K562 (cell line): ENCODE data around the gene ESPL1. TPM values are rescaled to one million over a fixed set of nuclear protein-coding genes. Genes with fewer than 3 reads are reported as not detected.

ENCODE experiments used
- ARID1B ChIP-seq: fragments of 450-650 bp; IDR thresholded peaks from 2 replicates; pipeline ENCODE4 v1.6.1; 2016; ENCODE audit warnings: antibody characterized with exemption, mild to moderate bottlenecking, inconsistent platforms
- ARID4B ChIP-seq: sonication (generic); formaldehyde crosslinking; IDR thresholded peaks from 2 replicates; pipeline ENCODE4 v1.8.0; 2022; ENCODE audit warnings: mild to moderate bottlenecking, missing genetic modification reagents
- BCOR ChIP-seq: fragments of 450-650 bp; IDR thresholded peaks from 2 replicates; pipeline ENCODE4 v1.6.1; 2016
- E2F3 ChIP-seq: fragments of 250-450 bp; sonication (Bioruptor Pico); IDR thresholded peaks from 2 replicates; pipeline ENCODE4 v1.4.0; 2020; ENCODE audit warnings: mild to moderate bottlenecking
- HDAC2 ChIP-seq: fragments of 450-650 bp; IDR thresholded peaks from 2 replicates; pipeline ENCODE4 v1.6.1; 2016; ENCODE audit warnings: mild to moderate bottlenecking
- KAT7 ChIP-seq: sonication (generic); formaldehyde crosslinking; IDR thresholded peaks from 2 replicates; pipeline ENCODE4 v1.8.0; 2022; ENCODE audit warnings: missing genetic modification reagents, mild to moderate bottlenecking, borderline replicate concordance
- KDM5B ChIP-seq: fragments of 200-600 bp; sonication (generic); IDR thresholded peaks from 2 replicates; pipeline ENCODE4 v1.6.1; 2012; ENCODE audit warnings: low read depth, mild to moderate bottlenecking, moderate library complexity, low read length, control low read depth, inconsistent platforms; ENCODE audit not compliant: insufficient replicate concordance
- MAZ ChIP-seq, 2 experiments: fragments of 450-650 bp in 1 of 2; sonication (generic) in 1 of 2; formaldehyde crosslinking; IDR thresholded peaks in 1 of 2; conservative IDR thresholded peaks in 1 of 2; 2 replicates each; pipeline versions ENCODE4 v1.4.0 to v1.5.0; 2020; ENCODE audit warnings: mild to moderate bottlenecking in 1 of 2, missing genetic modification reagents in 1 of 2
- MNT ChIP-seq, 2 experiments: fragments of 450-650 bp; conservative IDR thresholded peaks; 2 replicates each; pipeline ENCODE4 v1.6.1; 2017; ENCODE audit warnings: mild to moderate bottlenecking in 2 of 2, moderate library complexity in 2 of 2
- NEUROD1 ChIP-seq: fragments of 150-350 bp; IDR thresholded peaks from 2 replicates; pipeline ENCODE4 v1.6.1; 2014; ENCODE audit warnings: borderline replicate concordance, low read length, low read depth; ENCODE audit not compliant: partially characterized antibody
- NRF1 ChIP-seq, 2 experiments: fragments of 450-650 bp; IDR thresholded peaks in 1 of 2; conservative IDR thresholded peaks in 1 of 2; 2 replicates each; pipeline ENCODE4 v1.6.1; 2014; ENCODE audit warnings: mild to moderate bottlenecking in 2 of 2
- SMAD2 ChIP-seq: fragments of 150-350 bp; IDR thresholded peaks from 2 replicates; pipeline ENCODE4 v1.6.1; 2014; ENCODE audit warnings: low read depth, mild to moderate bottlenecking, low read length
- SREBF2 ChIP-seq: sonication (generic); formaldehyde crosslinking; IDR thresholded peaks from 2 replicates; pipeline ENCODE4 v1.4.0; 2020; ENCODE audit warnings: mild to moderate bottlenecking, missing genetic modification reagents
- TFAP4 ChIP-seq: sonication (generic); formaldehyde crosslinking; IDR thresholded peaks from 2 replicates; pipeline ENCODE4 v1.8.0; 2022; ENCODE audit warnings: missing genetic modification reagents, mild to moderate bottlenecking, moderate library complexity, borderline replicate concordance
- TSHZ1 ChIP-seq: fragments of 250-450 bp; sonication (Bioruptor Pico); IDR thresholded peaks from 2 replicates; pipeline ENCODE4 v1.4.0; 2020; ENCODE audit warnings: mild to moderate bottlenecking, moderate library complexity
- polyA plus RNA-seq, 8 experiments: library from polyadenylated mRNA; depleted of rRNA in 4 of 8; stranded (reverse) in 5 of 8; unstranded in 3 of 8; fragments of >200 nt; fragmentation: Nextera tagmentation in 2 of 8; fragmentation: Illumina TruSeq in 1 of 8; extraction: Ambion mirVana in 2 of 8; extraction: Trizol in 1 of 8; gene quantifications; 2 replicates each; pipeline versions ENCODE4 v1.2.1 to v1.2.3, GENCODE V29; 2011 to 2014; ENCODE audit warnings: inconsistent platforms in 1 of 8, missing spikeins in 1 of 8
- total RNA-seq, 7 experiments: library from RNA; depleted of rRNA in 6 of 7; stranded (reverse); fragments of >200 nt in 6 of 7; fragmentation: Illumina TruSeq in 2 of 7; extraction: Trizol in 2 of 7; gene quantifications; 2 replicates each; pipeline versions ENCODE4 v1.2.1 to v1.2.3, GENCODE V29; 2011 to 2021; ENCODE audit warnings: low replicate concordance in 1 of 7

Gene ESPL1
- total and polyA plus RNA-seq, 9 of the 15 experiments (the other 6 are each of a cell fraction or from before 2014, with no cell fraction given): 1.2 to 55.0 (median 18.7) TPM

- TF ChIP-seq KAT7 (CRISPR knock-in tag) (0 out of 2 replicates have a peak, but pooled peaks have one; percentile 47), TSHZ1 (no peak), NRF1 (conservative IDR thresholded peaks at IDR 0.05 in 1 of 2, IDR thresholded peaks at IDR 0.05 in 1 of 2) (0 out of 4 replicates have a peak, but pooled peaks of 1 of the 2 experiments have one; percentile 33), NEUROD1 (no peak), MAZ (CRISPR knock-in tag; conservative IDR thresholded peaks at IDR 0.05 in 1 of 2, IDR thresholded peaks at IDR 0.05 in 1 of 2) (no peak), ARID1B (peak; percentile 15; the same call in 1 of the 2 replicates), MNT (conservative IDR thresholded peaks at IDR 0.05) (peak; percentile 49 to 75), BCOR (0 out of 2 replicates have a peak, but pooled peaks have one; percentile 5), SMAD2 (no peak), ARID4B (CRISPR knock-in tag) (peak; percentile 14; the same call in 1 of the 2 replicates), TFAP4 (CRISPR knock-in tag) (peak; percentile 50), SREBF2 (CRISPR knock-in tag) (no peak), E2F3 (CRISPR knock-in tag) (no peak), KDM5B (peak; percentile 52), HDAC2 (peak; percentile 42; the same call in 1 of the 2 replicates)
These were observed 48.7 kb upstream of the ESPL1 start (continued) for GRCh38 chr12:53219292-53219955.
